Measurements from ENCODE around the gene FAM229B. TPM values are rescaled to one million over a fixed set of nuclear protein-coding genes. Genes with fewer than 3 reads are reported as not detected.

The FAM229B gene
- total RNA-seq, 4 donors from 2014 or later = 10.6 to 23.3 (median 14.1) TPM

DNA sequence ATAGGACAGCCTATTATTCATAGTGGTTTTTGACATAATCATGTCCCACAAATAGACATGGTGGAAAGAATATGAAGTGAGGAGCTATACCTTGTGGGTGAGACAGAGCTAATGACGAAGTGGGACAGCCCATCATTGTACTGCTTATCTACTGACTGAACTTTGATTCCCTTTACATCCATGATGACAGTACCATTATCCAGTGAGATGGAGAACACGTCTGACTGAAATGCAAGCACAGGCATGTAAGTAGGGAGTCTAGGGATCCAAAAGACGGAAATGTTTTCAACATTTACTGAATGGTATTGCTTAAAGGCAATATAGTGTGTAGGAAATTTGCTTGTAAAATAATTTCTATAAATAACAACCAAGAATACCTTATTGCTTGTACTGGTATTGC is 43.5 kb downstream of the FAM229B start:
- H3K4me1 ChIP-seq = peaks cover 0 to 5% (median 0%) of the 10 kb centered on the region in 4 donors
- intact Hi-C loops (cut with DNase I) = no loop called here
- no peak overlapping the region for H3K4me3 ChIP-seq
- H3K9me3 ChIP-seq = no peaks in the 10 kb centered on the region
- peaks cover 81 to 100% (median 94%) of the 10 kb centered on the region in 4 donors for H3K36me3 ChIP-seq
- peak overlapping the region in 2 of 4 donors; percentile 15 to 58 for H3K27ac ChIP-seq (replicated peaks in 1 of 4)
- H3K27me3 ChIP-seq = no peaks in the 10 kb centered on the region
- TF ChIP-seq EP300 (IDR thresholded peaks at IDR 0.05) = no peak
- no peak for TF ChIP-seq POLR2A (IDR thresholded peaks at IDR 0.05; ENCODE audit: low read depth)
- TF ChIP-seq POLR2AphosphoS5 (IDR thresholded peaks at IDR 0.05) = no peak
- TF ChIP-seq CTCF (IDR thresholded peaks at IDR 0.05) = no peak
- DNase-seq (ENCODE audit: extremely low spot score) = no peak
- 78% methylated on average over 3 of the region's 3 CpGs for WGBS

DNA sequence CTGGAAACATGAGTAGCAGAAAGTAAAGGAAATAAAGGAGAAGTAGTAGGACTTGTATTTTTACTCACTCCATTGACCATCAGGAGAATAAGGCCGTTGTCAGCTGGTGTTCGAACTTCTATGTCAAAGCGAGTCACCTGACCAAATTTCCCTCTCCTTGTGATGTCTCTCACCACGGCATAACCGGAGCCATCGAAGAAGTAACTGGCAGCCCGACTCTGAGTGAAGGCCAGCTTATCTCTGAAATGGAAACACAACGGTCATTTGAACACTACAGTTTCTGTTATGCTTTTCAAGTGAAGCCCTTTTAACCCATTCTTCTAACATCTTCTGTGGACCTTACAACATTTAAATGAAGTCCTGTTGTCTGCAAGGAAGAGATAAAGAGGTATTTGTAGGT is 51.7 kb downstream of the FAM229B start:
- H3K27me3 ChIP-seq = no peaks in the 10 kb centered on the region
- intact Hi-C loops (cut with DNase I) = no loop called here
- no peak overlapping the region for H3K27ac ChIP-seq (replicated peaks in 1 of 4)
- peaks cover 0 to 6% (median 0%) of the 10 kb centered on the region in 4 donors for H3K4me1 ChIP-seq
- H3K36me3 ChIP-seq = peaks cover 86 to 99% (median 94%) of the 10 kb centered on the region in 4 donors
- no peaks in the 10 kb centered on the region for H3K9me3 ChIP-seq
- no peak for TF ChIP-seq EP300 (IDR thresholded peaks at IDR 0.05)
- TF ChIP-seq POLR2AphosphoS5 (IDR thresholded peaks at IDR 0.05) = no peak
- no peak for TF ChIP-seq CTCF (IDR thresholded peaks at IDR 0.05)
- TF ChIP-seq POLR2A (IDR thresholded peaks at IDR 0.05; ENCODE audit: low read depth) = no peak
- H3K4me3 ChIP-seq = no peak overlapping the region
- DNase-seq (ENCODE audit: extremely low spot score) = no peak
- 65% methylated on average over 8 of the region's 8 CpGs for WGBS

GRCh38 chr6:112141707-112142106 is 54.3 kb downstream of the FAM229B start:
- WGBS = 70% methylated on average over 2 of the region's 2 CpGs
- peaks cover 83 to 99% (median 91%) of the 10 kb centered on the region in 4 donors for H3K36me3 ChIP-seq

GRCh38 chr6:112144145-112144926 is 56.9 kb downstream of the FAM229B start:
- Histone ChIP-seq H3K4me3 (no peak overlapping the region), H3K4me1 (peaks cover 3 to 20% (median 16%) of the 10 kb centered on the region in 4 donors), H3K27me3 (no peaks in the 10 kb centered on the region), H3K27ac (replicated peaks in 1 of 4) (peak overlapping the region; percentile 14 to 75 (median 60)), H3K9me3 (no peaks in the 10 kb centered on the region), H3K36me3 (peaks cover 59 to 96% (median 86%) of the 10 kb centered on the region in 4 donors)
- no peak for DNase-seq (ENCODE audit: extremely low spot score)
- intact Hi-C loops (cut with DNase I) = no loop called here
- 67% methylated on average over 12 of the region's 12 CpGs for whole genome bisulfite sequencing
- TF ChIP-seq CTCF (IDR thresholded peaks at IDR 0.05) = no peak
- TF ChIP-seq POLR2A (IDR thresholded peaks at IDR 0.05; ENCODE audit: low read depth) = no peak
- TF ChIP-seq POLR2AphosphoS5 (IDR thresholded peaks at IDR 0.05) = no peak
- no peak for TF ChIP-seq EP300 (IDR thresholded peaks at IDR 0.05)

More at GRCh38 chr6:112141707-112142106, 54.3 kb downstream of the FAM229B start:
- intact Hi-C loops (cut with DNase I) = no loop called here
- H3K27ac ChIP-seq (replicated peaks in 1 of 4) = peak overlapping the region in 3 of 4 donors; percentile 10 to 16 (median 12)
- TF ChIP-seq CTCF (IDR thresholded peaks at IDR 0.05) = no peak
- no peak for TF ChIP-seq POLR2AphosphoS5 (IDR thresholded peaks at IDR 0.05)
- TF ChIP-seq POLR2A (IDR thresholded peaks at IDR 0.05; ENCODE audit: low read depth) = no peak
- TF ChIP-seq EP300 (IDR thresholded peaks at IDR 0.05) = no peak
- peaks cover 6 to 19% (median 13%) of the 10 kb centered on the region in 4 donors for H3K4me1 ChIP-seq
- no peaks in the 10 kb centered on the region for H3K9me3 ChIP-seq
- H3K4me3 ChIP-seq = no peak overlapping the region
- H3K27me3 ChIP-seq = no peaks in the 10 kb centered on the region
- DNase-seq (ENCODE audit: extremely low spot score) = no peak
